SK-N-MC (cell line): ENCODE data around the gene ABCA12.

Source experiments
- EZH2 ChIP-seq: fragments of 200-600 bp; sonication (generic); IDR thresholded peaks from one replicate; pipeline ENCODE4 v1.6.1; 2017; ENCODE audit warnings: antibody characterized with exemption
- POLR2AphosphoS5 ChIP-seq: IDR thresholded peaks from 2 replicates; pipeline ENCODE4 v1.6.1; 2012; ENCODE audit warnings: mild to moderate bottlenecking, low read depth, low read length, borderline replicate concordance

GRCh38 chr2:214881647-214882202 lies 256.7 kb downstream of the ABCA12 start:
- TF ChIP-seq EZH2 (no peak), POLR2AphosphoS5 (no peak)
